ENCODE measurements around the gene FAM163A. TPM values are rescaled to one million over a fixed set of nuclear protein-coding genes. Genes with fewer than 3 reads are reported as not detected.

Gene FAM163A
- total and polyA plus RNA-seq, 9 of the 15 experiments (the other 6 are each of a cell fraction or from before 2014, with no cell fraction given) = not detected

GRCh38 chr1:179840107-179840506 is 97.0 kb downstream of the FAM163A start (continued):
- TF ChIP-seq ZNF740 (CRISPR knock-in tag; IDR thresholded peaks at IDR 0.05) (no peak), ZNF740 (tag; IDR thresholded peaks at IDR 0.05) (no peak), POLR2A (conservative IDR thresholded peaks at IDR 0.05) (no peak), TAF15 (IDR thresholded peaks at IDR 0.05; ENCODE audit: low read depth, low read length) (no peak), KAT8 (IDR thresholded peaks at IDR 0.05; ENCODE audit: low read depth) (no peak), STAG1 (CRISPR knock-in tag; IDR thresholded peaks at IDR 0.05; ENCODE audit: borderline replicate concordance) (no peak), SLC30A9 (CRISPR knock-in tag; IDR thresholded peaks at IDR 0.05) (no peak), BRF1 (IDR thresholded peaks at IDR 0.05; ENCODE audit: borderline replicate concordance, extremely low read depth, insufficient read length) (no peak), PRDM10 (IDR thresholded peaks at IDR 0.05; ENCODE audit: partially characterized antibody) (no peak), SMARCA4 (IDR thresholded peaks at IDR 0.05) (no peak), BRD9 (IDR thresholded peaks at IDR 0.05; ENCODE audit: low read depth, partially characterized antibody) (no peak), ZNF253 (CRISPR knock-in tag; conservative IDR thresholded peaks at IDR 0.05) (no peak)
